NCI-H187 treated with DMSO at 0.1 percent for 48 hours (cell line): ENCODE results near the gene DHX58.

Experiments used
- DNase-seq: peaks from one replicate; lab custom pipeline; 2025; lab: John Stamatoyannopoulos, UW

Gene DHX58

DNA sequence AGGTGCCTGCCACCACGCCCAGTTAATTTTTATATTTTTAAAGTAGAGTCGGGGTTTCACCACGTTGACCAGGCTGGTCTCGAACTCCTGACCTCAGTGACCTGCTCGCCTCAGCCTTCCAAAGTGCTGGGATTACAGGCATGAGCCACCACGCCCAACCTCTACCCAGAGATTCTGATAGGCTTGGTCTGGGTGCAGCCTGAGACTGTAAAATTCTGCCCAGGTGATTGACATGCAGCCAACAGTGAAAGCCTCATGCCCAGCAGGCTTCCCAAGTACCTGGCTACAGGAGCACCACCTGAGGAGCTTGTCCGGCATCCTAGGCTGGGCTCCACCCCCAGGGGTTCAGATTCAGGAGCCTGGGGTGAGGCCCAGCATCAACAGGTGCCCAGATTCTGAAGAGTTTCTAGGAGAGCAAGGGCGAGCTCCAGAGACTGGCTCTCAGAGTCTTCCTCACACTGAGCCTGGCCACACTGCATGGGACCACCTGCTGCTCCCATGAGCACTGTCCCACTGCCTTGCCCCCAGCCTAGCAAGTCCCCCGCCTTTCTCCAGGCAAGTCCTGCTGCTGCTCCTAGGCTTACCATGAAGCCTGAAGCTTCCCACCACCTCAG lies 30.9 kb downstream of the DHX58 start:
- no peak for DNase-seq

DNA sequence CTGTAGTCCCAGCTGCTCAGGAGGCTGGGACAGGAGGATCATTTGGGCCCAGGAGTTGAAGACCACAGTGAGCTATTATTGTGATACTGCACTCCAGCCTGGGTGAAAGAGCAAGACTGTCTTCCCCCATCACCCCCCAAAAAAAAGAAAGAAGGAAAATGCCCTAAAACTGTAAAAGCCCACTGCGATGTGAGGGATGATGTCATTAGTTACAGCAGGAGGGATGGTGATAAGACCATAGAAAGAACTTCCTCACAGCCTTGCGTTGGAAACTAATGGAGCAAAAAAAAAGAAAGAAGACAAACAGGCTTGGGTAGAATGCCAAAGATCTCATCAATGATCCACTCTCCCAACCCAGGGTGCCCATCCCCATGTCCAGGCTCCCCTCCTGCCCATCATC lies 33.0 kb downstream of the DHX58 start:
- no peak for DNase-seq

DNA sequence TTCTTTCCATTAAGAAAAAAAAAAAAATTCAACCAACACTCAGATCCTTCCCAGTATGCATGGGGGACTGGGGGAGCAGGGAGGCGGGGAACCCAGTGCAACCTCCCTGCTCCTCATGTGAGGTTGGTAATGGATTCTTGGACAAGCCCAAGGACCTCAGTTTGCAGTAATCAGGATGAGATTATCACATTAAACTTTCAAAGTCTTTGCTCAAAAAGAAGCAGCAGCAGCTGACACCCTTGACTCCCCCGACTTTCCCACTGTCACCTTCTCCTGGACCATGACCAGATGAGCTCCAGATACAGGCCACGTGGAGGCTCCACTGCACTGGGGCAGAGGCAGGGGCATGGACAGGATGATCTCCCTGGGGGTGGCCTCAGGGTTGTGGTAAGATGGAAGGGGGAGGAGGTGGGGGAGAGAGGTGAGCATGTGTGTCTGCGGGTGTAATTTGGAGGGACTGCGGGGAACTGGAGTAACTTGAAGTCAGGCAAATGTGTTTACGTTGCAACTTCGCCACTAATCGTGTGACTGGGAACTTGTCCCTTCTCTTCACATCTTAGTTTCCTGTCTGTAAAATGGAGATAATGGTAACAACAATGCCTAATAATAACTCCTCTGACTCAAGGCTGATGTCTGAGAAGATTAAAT lies 34.0 kb downstream of the DHX58 start:
- no peak for DNase-seq

DNA sequence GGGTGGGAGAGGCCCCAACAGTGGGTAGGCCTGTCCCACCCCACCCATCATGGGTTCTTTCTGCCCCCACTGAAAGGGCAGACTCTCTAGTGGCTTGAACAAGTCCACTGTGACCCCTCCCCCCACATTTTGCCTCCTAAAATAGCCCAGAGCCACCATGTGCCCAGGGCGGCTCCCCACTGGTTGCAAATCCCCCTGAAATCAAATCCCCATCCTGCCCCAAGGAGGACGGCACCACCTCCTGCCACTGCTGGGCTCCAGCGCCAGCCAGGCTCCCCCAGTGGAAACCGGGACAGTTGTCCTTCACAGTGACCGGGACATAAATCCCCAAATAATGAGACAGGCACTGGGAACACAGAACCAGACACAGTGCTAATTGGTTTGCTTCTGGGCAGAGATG lies 34.8 kb downstream of the DHX58 start:
- DNase-seq: no peak

DNA sequence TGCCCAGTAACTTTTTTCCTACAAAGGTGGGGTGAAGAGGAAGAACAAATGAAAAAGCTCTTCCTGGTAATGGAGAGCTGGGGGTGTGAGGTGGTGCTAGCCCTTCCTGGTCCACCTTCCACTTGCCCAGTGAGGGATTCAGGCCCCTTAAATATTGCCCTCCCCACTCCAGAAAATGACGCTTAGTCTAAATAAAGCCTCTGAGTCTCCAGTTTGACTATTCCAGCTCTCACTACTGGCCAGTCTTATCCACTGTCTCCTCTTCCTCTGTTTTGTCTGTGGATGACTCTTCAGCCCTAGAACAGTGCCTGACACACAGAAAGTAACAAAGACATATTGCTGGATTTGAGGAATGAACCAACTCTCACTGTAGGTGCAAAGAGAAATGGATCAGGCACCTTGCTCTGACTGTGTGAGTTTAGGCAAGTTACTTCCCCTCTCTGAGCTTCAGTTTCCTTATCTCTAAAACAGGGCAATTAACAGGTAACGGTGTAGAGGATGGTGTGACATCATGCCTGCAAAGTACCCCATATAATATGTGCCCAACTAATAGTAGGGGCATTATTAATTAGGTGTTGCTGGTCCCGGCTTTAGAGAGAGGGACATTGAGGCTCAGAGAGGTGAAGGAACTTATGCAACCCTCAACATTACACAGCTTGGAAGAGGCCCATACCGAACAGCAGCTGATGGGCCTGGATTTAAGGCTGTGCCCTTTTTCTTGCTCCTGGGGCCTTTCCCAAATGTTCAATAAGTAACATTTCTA lies 35.5 kb downstream of the DHX58 start:
- DNase-seq: no peak

DNA sequence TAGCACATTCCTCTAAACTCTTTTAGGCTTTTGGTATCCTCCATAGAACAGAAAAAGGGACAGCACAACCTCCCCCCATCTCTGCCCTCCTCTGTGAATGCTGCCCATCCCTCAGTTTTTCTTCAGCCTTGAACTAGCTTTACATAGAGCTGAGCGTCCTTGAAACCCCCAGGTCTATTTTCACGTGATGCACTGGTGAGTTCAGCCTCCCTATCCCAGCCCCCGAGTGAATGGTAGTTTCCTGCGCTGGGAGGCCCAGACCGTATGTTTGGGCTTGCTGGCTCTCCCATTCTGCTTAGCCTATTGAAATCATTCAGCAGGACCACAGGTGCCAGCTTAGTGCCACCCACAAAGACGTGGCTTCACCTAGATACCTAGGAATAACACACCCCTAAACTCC lies 36.7 kb downstream of the DHX58 start:
- no peak for DNase-seq

DNA sequence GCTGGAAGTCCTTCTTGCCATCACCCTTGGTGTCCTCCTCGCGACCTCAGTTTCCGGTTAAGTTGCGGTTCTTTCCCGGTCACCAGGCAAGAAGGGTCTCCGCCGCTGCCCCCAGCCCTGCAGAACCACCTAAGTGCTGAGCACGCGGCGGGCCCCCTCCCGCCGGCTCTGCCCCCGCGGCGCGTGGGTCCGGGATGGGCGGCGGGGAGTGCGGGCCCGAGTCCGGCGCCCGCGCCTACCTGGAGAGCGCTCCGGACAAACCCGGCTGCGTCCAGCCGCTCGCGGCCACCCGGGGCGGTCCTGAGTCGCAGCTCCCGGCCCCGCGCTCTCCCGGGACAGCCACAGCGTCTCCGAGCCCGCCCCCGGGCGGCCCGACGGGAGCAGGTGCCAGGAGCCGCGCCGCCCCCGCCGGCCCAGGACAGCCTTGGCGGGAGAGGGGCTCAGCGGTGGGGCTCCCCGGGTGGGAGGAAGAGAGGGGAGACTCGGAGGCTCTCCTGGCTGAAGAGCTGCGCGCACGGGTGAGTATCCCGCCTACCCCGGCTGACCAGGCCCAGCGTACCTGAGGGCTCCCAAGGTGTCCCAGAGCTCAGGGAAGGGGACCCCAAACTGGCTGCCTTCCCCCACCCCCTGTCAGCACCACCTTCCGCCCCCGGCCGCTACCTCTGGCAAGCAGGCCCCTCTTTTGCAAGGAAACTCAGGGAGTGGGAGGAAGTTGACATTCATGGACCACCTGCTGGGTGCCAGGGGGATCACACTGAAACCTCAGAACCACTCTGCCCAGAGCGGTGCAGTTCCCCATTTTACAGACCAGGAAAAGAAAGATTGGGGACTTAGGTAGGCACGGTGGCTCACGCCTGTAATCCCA lies 40.0 kb downstream of the DHX58 start:
- no peak for DNase-seq

DNA sequence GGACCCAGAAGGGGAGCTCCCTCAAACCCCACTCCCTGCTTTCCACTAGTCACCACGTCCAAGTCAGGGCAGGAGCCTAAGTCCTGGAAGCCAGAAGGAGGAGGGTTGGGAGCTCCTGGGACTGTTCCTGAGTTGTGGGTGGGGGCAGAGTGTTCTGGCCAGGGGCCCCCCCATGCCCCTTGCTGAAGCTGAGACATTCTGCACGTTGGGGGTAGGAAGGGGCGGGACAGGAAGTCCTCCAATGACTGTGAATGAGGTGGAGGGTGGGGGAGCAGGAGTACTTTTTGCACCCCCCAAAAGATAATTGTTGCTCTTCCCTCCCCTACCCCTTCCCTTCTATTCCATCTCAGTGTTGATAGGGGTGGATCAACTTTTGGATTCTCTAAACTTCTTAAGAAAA lies 40.7 kb downstream of the DHX58 start:
- DNase-seq: no peak

DNA sequence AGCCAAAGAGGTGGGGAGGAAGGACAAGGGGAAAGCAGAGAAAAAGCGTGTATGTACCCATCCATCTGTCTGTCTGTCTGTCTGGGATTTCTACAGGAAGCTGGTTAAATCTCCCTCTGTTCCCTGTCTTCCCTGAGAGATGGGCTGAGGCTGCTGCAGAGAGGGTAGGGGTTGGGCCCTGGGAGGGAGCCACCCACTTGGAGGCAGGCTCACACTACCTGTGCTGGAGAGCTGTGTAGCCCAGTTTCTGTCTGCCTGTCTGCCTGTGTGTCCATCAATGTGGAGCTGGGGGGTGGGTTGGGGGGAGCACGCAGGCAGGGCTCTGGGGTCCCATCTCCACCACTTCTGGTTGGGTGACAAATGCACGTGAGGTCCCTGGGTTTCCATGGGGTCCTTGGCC lies 43.5 kb downstream of the DHX58 start:
- no peak for DNase-seq

DNA sequence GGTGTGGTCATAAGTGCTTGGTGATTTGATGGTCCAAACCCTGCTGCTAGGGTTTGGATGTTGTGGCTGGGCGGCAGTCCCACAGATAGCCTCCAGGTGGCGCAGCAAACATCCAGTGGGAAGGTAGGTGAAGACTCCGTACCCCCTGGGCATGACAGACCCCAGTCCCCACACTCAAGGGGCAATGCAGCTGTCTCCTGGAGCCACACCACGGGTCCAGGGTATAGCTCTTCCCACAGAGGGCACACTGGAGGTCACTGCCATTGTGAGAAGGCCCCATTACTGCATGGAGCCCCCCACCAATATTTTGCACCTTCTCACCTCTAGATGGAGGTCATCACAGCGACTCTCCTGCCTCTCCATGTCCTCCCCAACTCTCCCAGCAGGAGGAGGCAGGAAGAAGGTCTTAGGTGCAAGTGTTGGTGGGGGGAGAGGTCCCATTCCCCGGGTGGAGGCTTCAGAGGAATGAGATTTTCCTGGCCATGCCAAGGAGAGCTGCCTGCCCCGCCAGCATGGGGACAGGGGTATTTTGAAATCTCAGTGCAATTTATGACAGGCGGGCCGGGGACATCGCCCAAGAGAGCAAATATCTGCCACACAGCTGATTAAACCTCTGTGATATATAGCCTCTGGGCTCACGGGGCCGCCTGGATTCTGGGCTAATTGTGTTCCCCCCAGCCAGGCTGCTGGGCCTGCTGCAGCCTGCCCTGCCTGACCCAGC lies 45.0 kb downstream of the DHX58 start:
- DNase-seq: no peak

DNA sequence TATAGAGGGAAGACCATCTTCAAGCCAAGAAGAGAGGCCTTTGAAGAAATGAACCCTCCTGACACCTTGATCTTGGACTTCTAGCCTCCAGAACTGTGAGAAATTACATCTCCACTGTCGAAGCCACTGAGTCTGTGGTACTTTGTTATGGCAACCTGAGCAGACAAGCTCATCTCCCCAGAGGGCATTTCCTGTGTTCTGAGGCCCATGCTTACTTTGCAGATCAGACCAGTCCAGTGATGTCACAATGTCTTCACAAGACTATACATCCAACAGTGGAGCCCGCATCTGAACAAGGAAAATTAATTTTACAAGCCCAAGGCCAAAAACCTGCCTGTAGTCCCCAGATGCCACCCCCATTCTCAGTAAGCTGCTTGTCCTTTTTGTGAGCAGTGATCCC lies 47.3 kb downstream of the DHX58 start:
- no peak for DNase-seq

DNA sequence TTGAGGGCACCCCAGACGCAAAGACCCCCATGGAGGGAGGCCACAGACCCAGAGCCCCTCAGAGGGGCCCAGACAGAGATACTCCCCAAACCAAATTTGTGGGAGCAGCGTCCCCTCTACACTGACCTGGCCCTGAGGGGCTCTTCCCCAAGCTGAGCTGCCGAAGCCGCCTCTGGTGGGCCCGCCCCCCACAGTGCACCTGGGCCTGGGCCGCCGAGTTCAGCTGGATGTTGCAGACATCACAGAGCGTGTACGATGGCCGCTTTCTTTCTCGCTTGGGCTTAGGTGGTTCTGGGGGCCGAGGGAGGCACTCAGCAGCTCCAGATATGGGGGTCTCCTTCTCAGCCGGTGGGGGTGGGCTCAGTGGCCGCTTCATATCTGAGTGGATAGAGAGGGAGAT lies 49.8 kb downstream of the DHX58 start:
- no peak for DNase-seq

DNA sequence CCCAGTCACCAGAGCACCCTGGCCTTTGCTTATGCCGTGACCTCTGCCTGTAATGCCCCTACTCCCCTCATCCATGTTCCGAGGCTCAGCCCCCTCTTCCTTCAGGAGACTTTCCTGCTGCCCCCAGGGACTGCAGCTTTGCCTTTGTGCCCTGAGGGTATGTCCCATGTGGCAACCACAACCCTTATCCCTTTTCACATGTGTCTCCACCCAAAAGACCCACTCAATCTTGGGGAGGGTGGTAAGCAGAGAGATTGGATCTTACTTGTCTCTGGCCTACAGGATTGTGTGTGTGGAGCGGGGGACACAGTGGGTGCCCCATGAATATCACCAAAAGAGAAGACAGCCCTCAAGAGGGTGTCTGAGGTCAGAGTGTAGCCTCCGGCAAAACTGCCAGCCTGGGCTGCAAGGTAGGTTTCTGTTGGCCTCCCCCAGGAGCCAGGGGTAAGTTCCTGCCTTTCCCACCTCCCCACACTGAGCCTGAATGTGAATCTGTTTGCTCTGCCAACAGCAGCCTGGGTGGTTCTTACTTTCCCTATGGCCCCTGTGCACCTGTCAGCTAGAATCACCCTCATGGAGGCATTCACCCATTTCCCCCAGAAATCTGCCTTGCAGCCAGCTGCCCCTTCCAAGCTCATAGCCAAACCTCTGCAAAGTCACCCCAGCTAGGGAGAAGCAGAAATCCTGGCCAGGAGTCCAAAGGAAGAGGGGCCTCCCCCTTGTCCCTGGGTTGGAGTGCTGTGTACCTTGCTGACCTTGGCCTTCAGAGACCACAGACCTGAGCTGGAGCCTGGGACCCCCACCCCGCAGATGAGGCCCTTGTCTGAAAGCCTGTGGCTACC lies 50.6 kb downstream of the DHX58 start:
- DNase-seq: no peak

DNA sequence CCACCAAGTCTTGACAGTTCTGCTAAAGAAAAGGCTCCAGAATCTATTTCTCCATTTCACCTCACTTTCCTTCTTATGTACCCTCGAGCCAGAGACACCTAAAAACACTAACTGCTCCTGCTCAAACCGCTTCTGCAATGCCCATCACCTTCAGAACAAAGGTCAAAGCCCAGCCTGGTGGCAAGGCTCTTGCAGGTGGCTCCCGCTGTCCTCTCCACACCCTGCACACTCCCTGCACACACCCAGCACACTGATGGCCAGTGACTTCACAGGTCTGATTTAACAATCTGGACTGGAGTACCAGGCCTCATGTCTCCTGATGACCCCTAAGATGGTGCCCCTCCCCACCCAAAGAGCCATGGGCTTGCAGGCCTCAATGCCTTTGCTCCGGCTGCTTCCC lies 52.3 kb downstream of the DHX58 start:
- DNase-seq: no peak

DNA sequence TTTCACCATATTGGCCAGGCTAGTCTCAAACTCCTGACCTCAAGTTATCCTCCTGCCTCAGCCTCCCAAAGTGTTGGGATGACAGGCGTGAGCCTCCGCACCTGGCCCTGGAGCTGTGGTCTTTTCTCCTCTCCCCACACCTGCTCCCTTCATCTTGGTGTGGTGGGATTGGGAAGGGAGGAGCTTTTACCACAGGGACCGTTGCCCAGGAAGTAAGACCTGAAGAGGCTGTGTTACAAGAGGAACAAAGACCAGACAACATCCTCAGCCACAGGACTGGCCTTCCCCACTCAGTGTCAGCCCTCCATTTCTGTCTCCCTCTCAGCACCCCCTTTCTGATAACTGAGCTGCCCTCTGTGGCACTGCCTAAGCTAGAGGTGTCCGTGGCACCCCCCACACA lies 52.7 kb downstream of the DHX58 start:
- no peak for DNase-seq

DNA sequence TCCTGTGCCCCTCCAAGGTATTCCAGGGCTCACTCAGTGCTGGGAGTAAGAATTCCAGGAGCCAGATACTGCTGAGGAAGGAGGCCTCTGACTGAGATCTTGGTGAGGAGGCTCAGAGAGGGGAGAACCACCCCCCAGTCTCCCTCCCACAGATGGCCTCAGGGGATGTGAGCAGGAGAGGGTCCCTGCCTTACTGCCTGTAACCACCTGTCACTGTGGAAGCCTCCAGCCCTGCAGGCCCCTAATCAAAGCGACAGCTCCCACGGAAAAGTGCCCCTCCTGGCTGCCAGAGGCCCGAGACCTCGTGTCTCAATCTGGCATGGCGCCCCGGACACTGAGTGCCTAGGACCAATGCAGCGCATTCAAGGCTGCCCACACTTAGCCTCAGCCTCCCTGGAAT lies 54.5 kb downstream of the DHX58 start:
- no peak for DNase-seq

DNA sequence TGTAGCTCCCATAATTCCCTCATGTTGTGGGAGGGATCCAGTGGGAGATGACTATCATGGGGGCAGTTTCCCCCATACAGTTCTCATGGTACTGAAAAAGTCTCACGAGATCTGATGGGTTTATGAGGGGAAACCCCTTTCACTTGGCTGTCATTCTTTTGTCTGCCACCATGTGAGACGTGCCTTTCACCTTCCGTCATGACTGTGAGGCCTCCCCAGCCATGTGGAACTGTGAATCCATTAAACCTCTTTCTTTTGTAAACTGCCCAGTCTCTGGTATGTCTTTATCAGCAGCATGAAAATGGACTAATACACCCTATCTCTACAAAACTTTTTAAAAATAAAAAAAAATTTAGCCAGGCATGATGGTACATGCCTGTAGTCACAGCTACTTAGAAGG lies 55.9 kb downstream of the DHX58 start:
- DNase-seq: no peak

DNA sequence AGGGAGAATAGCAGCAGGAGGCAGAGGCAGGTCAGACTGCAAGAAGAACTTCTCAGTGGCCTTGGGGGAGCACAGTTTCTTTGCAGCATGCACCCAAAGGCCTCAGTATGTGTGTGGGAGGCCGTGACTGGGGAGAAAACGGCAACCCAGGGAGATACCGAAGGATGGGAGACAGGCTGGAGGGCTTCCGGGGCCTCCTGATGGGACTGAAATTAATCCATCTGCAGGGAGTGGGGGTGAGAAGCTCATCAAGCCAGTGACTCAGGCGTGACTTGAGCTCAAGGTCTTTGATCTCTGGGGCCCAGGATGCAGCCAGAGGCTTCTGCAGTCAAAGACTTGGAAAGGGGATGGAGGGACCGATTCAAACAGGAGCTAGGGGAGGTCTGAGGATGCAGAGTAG lies 57.0 kb downstream of the DHX58 start:
- no peak for DNase-seq

DNA sequence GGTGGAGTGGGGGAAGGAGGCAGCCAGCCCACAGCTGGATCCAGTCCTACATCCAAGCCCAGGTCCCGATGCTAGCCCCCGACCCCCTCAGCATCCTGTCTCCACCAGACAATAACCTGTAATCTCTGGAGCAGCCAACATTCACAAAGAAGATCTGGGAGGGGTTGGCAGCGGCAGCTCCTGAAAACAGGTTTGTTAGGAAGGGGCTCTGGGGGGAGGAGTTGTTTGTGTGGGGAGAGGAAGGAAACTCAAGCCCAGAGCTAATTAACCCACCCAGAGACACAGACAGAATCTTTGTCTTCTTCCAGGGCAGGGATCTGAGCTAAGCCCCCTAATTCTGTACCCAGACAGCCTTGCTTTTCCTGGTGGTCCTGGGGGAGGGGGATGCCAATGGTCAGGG lies 57.5 kb downstream of the DHX58 start:
- no peak for DNase-seq

DNA sequence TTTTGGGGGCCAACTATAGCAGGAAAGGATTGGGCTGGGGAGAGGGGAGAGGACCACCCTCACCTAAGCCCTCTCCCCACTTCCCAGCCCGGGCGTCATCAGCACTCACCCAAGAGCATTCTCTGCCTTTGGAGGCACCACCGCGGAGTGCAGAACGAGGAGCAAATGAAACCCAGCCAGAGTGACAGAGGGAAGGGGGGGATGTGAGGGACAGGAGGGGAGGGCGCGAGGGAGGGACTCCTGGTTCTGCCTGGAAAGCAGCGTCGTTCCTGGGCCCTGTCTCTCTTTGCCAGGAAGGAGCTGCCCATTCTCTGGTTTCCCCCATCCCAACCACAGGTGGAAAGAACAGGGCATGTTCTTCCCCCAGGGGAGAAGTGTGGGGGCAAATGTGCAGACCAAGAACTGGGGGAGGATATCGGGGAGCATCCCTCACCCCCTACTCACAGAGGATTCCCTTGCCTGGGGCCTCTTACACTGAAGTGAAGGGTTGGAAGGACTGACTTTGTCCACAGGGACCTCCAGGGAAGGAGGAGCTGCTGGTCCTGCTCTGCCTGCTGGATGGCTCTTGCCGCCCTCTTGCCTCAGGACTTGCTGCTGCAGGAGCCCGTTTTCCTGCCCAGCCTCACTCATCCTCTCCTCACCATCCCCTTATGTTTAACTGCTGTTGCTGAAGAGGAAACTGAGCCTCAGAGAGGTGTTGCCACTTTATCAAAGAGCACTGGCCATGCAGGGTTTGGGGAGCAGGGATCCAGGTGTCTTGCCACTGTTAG lies 58.6 kb downstream of the DHX58 start:
- DNase-seq: no peak
